Stromal cell of bone marrow (primary cell): ENCODE results near the gene MEN1.

Source experiments
- DNase-seq: peaks from one replicate; pipeline ENCODE4 v3.0.0-alpha.2; 2012; ENCODE audit warnings: low read depth

The MEN1 gene

DNA sequence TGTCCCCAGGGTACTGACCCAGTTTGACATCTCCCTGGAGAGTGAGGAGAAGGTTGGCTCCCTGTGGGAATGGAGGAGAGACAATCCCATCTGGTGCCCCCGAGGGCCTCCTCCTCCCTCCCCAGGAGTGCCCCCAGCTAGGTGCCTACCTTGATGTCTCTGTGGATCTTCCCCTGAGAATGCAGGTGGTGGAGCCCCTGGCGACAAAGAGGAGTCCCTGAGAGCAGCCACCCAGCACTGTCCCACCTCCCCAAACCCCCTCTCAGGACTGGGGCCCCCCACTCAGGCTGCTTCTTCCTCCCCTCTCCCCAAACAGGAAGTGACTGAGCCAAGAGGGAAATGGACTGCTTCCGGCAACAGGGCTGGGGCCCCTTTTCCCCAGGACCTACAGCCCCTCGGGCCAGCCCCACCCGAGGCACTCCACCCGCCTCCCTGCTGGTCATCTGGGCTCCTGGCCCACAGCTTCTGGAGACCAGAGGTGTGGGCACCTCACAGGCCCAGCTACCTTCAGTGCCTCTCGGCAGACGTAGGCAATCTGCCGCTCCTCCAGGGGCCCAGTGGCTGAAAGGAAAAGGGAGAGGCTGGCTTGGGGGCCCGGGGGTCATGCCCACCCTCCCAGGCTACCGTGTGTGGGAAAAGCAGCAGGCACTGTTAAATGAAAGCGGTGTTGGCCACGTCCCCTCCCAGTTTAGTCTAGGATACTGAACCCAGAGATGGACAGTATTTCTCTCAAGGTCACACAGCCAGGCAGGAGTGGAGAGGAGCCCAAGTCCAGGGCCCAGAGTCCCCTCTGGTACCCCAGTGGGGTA is 8.6 kb downstream of the MEN1 start:
- DNase-seq = no peak

GRCh38 chr11:64801158-64801464 is 9.2 kb downstream of the MEN1 start:
- DNase-seq = no peak

GRCh38 chr11:64800303-64801157 is 9.8 kb downstream of the MEN1 start:
- no peak for DNase-seq

DNA sequence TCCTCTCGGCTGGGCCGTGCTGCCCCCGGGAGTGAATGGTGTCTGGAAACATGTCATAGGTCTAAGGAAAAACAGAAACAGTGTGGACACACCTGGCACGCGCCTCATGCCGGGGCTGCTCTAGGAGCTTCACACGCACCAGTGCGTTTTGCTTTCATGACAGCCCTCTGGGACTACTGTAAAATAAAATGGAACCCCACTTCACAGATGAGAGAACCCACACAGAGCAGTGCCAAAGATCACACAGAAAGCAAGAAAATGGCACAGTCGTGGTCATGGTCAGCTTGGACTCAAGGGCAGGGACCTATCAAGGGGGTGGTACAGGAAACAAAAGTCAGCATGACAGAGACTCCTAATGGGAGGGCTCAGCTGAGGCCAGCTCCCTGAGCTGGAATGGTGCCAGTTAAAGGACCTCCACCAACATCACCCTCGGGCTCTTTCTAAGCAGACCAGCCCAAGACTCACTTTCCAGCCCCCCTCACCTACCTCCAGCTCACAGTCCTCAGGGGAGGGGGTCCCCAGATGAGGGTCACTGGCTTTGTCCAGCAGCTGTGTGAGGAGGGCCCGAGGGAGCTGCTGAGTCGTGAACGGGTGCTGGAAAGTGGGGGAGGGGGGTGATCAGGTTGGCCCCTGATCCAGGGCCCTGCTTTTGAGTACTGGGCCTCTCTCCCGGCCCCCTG is 10.6 kb downstream of the MEN1 start:
- DNase-seq = no peak

GRCh38 chr11:64799256-64799622 is 11.1 kb downstream of the MEN1 start:
- DNase-seq = no peak

- DNase-seq = no peak
Measured at GRCh38 chr11:64796757-64797541, 13.4 kb downstream of the MEN1 start.

DNA sequence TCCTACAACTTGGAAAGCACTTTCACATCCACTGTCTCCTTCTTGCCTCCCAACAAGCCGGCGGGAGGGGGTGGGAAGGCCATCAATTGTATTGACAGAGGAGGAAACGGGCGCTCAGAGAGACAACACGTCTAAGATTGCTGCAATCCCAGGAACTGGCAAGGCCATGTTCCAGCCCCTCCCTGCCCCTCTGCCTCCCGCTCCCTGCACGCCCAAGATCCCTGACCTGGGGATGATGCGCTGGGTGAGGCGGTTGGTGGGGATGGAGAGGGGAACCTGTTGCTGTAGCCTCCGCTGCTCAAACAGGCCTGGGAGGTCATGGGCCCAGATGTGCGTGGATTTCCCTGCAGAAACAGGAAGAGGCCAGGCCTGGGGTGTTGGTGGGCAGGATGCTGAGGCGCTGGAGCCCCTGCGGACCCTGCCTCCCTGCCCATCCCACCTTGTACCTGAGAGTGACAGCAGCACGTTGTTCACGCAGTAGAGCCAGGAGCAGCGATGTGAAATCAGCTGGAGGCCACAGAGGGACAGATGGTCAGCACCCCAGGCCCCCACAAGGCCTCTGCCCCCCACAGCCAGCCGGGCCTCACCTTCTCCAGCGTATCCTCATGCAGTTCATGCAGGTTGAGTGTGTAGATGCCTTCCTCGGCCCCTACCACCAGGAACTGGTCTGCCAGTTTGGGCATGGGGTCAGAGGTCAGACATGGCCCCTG is 14.1 kb downstream of the MEN1 start:
- DNase-seq = no peak

GRCh38 chr11:64794526-64794925 is 15.8 kb downstream of the MEN1 start:
- no peak for DNase-seq

GRCh38 chr11:64793271-64794160 is 16.8 kb downstream of the MEN1 start:
- no peak for DNase-seq

DNA sequence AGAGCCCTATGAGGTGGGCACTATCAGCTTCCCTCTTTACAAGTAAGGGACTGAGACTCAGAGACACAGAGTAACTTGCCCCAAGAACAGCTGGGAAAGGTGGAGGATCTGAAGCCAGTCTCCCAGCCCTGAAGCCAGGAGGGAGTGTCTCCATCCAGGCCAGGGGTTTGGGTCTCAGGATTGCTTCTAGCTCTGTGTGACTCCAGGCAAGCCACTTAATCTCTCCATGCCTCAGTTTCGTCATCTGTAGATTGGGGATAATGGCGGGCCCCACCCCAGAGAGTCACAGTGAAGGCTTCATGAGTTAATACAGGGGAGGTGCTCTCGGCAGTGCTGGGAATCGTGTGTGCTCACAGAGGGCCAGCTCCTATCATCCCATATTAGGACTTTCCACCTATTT is 17.9 kb downstream of the MEN1 start:
- DNase-seq = no peak

GRCh38 chr11:64791781-64792291 is 18.5 kb downstream of the MEN1 start:
- no peak for DNase-seq

DNA sequence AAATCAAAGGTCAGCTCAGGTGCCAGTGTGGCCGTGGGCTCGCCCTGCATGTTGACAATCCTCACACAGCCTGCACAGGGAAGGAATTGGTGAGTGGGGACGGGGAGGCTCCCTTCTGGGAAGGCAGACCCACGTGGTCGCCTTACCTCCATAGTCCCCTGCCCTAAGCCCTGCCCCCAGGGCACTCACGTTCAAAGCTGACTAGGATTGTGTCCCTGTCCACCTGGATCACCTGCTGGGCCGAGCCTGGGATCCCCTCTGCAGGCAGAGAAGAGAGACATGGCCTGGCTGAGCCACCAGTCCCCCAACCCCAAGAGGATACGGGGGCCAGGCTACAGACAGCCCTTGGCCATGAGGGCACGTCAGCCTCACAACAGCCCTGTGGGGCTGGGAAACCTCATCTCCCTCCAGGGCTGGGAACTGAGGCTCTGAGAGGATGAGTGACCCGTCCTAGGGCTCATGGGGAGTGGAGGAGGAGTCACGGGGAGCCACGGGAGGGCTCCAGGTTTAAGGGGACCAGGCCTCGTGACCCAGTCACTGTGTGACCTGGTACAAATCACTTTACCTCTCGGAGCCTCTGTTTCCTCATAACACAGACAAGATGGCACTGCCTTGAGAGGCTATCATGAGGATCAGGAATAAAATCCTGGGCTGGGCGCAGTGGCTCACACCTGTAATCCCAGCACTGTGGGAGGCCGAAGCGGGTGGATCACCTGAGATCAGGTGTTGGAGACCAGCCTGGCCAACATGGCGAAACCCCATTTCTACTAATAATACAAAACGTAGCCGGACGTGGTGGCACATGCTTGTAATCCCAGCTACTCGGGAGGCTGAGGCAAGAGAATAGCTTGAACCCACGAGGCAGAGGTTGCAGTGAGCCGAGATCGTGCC is 19.9 kb downstream of the MEN1 start:
- DNase-seq = no peak

- no peak for DNase-seq
Measured at GRCh38 chr11:64789331-64790204, 20.8 kb downstream of the MEN1 start.

GRCh38 chr11:64788321-64789215 is 21.8 kb downstream of the MEN1 start:
- DNase-seq = no peak

- DNase-seq = no peak
Measured at GRCh38 chr11:64787526-64788320, 22.6 kb downstream of the MEN1 start.

GRCh38 chr11:64786308-64786707 is 24.0 kb downstream of the MEN1 start:
- no peak for DNase-seq
